Sigmoid colon (tissue), 7 donors: Measurements from ENCODE around the gene SPACA6. TPM values are rescaled to one million over a fixed set of nuclear protein-coding genes. Genes with fewer than 3 reads are reported as not detected.

Source experiments
- DNase-seq: peaks from one replicate; pipeline ENCODE4 v3.0.0-alpha.2; 2019
- H3K27ac ChIP-seq, 4 donors: fragments of 200-600 bp; sonication (generic); one replicate each; pipeline ENCODE4 v1.5.1; 2016 to 2019; ENCODE audit warnings: mild to moderate bottlenecking in 1 of 4
- H3K27me3 ChIP-seq, 3 donors: fragments of 200-600 bp; sonication (generic); one replicate each; pipeline ENCODE4 v1.5.1; 2019; ENCODE audit warnings: mild to moderate bottlenecking in 1 of 3
- H3K36me3 ChIP-seq, 4 donors: fragments of 200-600 bp; sonication (generic); one replicate each; pipeline ENCODE4 v1.5.1; 2016 to 2019
- H3K4me1 ChIP-seq, 4 donors: fragments of 200-600 bp; sonication (generic); one replicate each; pipeline ENCODE4 v1.5.1; 2017 to 2019
- H3K4me3 ChIP-seq, 4 donors: fragments of 200-600 bp; sonication (generic); one replicate each; pipeline ENCODE4 v1.5.1; 2017 to 2019; ENCODE audit warnings: mild to moderate bottlenecking in 2 of 4, moderate library complexity in 1 of 4
- H3K9me3 ChIP-seq, 4 donors: fragments of 200-600 bp in 3 of 4; sonication (generic) in 3 of 4; one replicate each; pipeline versions ENCODE4 v1.5.1 to v1.6.1; 2013 to 2019
- CTCF ChIP-seq, 4 experiments: fragments of 450-650 bp in 3 of 4; fragments of 200-600 bp in 1 of 4; IDR thresholded peaks; one replicate each; pipeline ENCODE4 v1.5.1; 2016 to 2019; ENCODE audit warnings: antibody characterized with exemption in 4 of 4, mild to moderate bottlenecking in 3 of 4, moderate library complexity in 2 of 4
- EP300 ChIP-seq, 4 donors: sonication (generic); formaldehyde crosslinking; IDR thresholded peaks; one replicate each; pipeline ENCODE4 v1.6.1; 2017; ENCODE audit warnings: antibody characterized with exemption in 4 of 4
- POLR2A ChIP-seq, 2 donors: fragments of 450-650 bp; IDR thresholded peaks; one replicate each; pipeline ENCODE4 v1.6.1; 2016; ENCODE audit warnings: antibody characterized with exemption in 2 of 2, mild to moderate bottlenecking in 2 of 2, moderate library complexity in 2 of 2
- POLR2AphosphoS5 ChIP-seq, 4 donors: sonication (generic); formaldehyde crosslinking; IDR thresholded peaks; one replicate each; pipeline ENCODE4 v1.6.1; 2017; ENCODE audit warnings: antibody characterized with exemption in 4 of 4
- WGBS, 2 donors: extraction: QIAGEN DNeasy Blood & Tissue Kit; methylation state at CpG; one replicate each; pipeline ENCODE4 v1.1.7; 2013; 5-methylcytosine and 5-hydroxymethylcytosine counted together
- intact Hi-C: fragments of 100-400 bp; cut with DNase I; formaldehyde crosslinking; loops from one replicate; pipeline ENCODE4 v1.15.1; 2023
- polyA plus RNA-seq, 3 donors: library from polyadenylated mRNA; stranded (reverse); fragments of 200-250 nt; gene quantifications; one replicate each; pipeline ENCODE4 v1.2.3, GENCODE V29; 2013
- total RNA-seq, 4 donors: library from RNA; depleted of rRNA; stranded (reverse); fragments of >200 nt; gene quantifications; one replicate each; pipeline ENCODE4 v1.1.0, GENCODE V29; 2016
- donor health status: healthy with polysubstance abuse.
- donor health status: Bipolar disorder and iron deficiency.
- donor health status: healthy.

SPACA6 gene
- total and polyA plus RNA-seq, 7 donors: 3.0 to 45.7 (median 21.4) TPM; not detected in 1

GRCh38 chr19:51695088-51695487 lies 2.0 kb downstream of the SPACA6 start:
- intact Hi-C loops: no loop called here
- no peak overlapping the region for H3K4me3 ChIP-seq
- H3K4me1 ChIP-seq: peaks cover 0 to 50% (median 35%) of the 10 kb centered on the region in 4 donors
- H3K9me3 ChIP-seq: no peaks in the 10 kb centered on the region
- H3K36me3 ChIP-seq: peaks cover 7 to 54% (median 38%) of the 10 kb centered on the region in 4 donors
- TF ChIP-seq POLR2AphosphoS5 (IDR thresholded peaks at IDR 0.05) (no peak), EP300 (IDR thresholded peaks at IDR 0.05) (no peak), POLR2A (IDR thresholded peaks at IDR 0.05) (no peak), CTCF (IDR thresholded peaks at IDR 0.05) (no peak)
- 84 to 88% methylated on average over 9 of the region's 9 CpGs for WGBS, 2 donors
- H3K27me3 ChIP-seq: no peaks in the 10 kb centered on the region
- H3K27ac ChIP-seq: no peak overlapping the region
- no peak for DNase-seq

GRCh38 chr19:51695702-51696315 lies 2.7 kb downstream of the SPACA6 start:
- intact Hi-C loops: no loop called here
- H3K4me1 ChIP-seq: peaks cover 0 to 50% (median 38%) of the 10 kb centered on the region in 4 donors
- DNase-seq: no peak
- WGBS, 2 donors: 85 to 89% methylated on average over 14 of the region's 14 CpGs
- H3K36me3 ChIP-seq: peaks cover 7 to 57% (median 38%) of the 10 kb centered on the region in 4 donors
- H3K27ac ChIP-seq: no peak overlapping the region
- no peak overlapping the region for H3K4me3 ChIP-seq
- no peaks in the 10 kb centered on the region for H3K27me3 ChIP-seq
- TF ChIP-seq POLR2A (IDR thresholded peaks at IDR 0.05) (no peak), CTCF (IDR thresholded peaks at IDR 0.05) (no peak)
- H3K9me3 ChIP-seq: no peaks in the 10 kb centered on the region

- WGBS, 2 donors: 86 to 89% methylated on average over 3 of the region's 3 CpGs
- intact Hi-C loops: no loop called here
- H3K9me3 ChIP-seq: no peaks in the 10 kb centered on the region
- no peak for DNase-seq
- peaks cover 7 to 57% (median 38%) of the 10 kb centered on the region in 4 donors for H3K36me3 ChIP-seq
- no peak overlapping the region for H3K27ac ChIP-seq
- H3K4me1 ChIP-seq: peaks cover 0 to 44% (median 34%) of the 10 kb centered on the region in 4 donors
- no peak for TF ChIP-seq POLR2AphosphoS5 (IDR thresholded peaks at IDR 0.05)
- no peak for TF ChIP-seq POLR2A (IDR thresholded peaks at IDR 0.05)
- no peak for TF ChIP-seq EP300 (IDR thresholded peaks at IDR 0.05)
- no peak for TF ChIP-seq CTCF (IDR thresholded peaks at IDR 0.05)
- H3K27me3 ChIP-seq: no peaks in the 10 kb centered on the region
- H3K4me3 ChIP-seq: no peak overlapping the region
Measured at GRCh38 chr19:51696606-51697005, 3.5 kb downstream of the SPACA6 start.

GRCh38 chr19:51697169-51697776 lies 4.1 kb downstream of the SPACA6 start:
- H3K36me3 ChIP-seq: peaks cover 7 to 57% (median 38%) of the 10 kb centered on the region in 4 donors
- no peak for DNase-seq
- 83 to 87% methylated on average over 9 of the region's 9 CpGs for WGBS, 2 donors

More at GRCh38 chr19:51697169-51697776, 4.1 kb downstream of the SPACA6 start:
- no peak overlapping the region for H3K27ac ChIP-seq
- H3K4me1 ChIP-seq: peaks cover 0 to 43% (median 32%) of the 10 kb centered on the region in 4 donors
- intact Hi-C loops: no loop called here
- H3K9me3 ChIP-seq: no peaks in the 10 kb centered on the region
- TF ChIP-seq POLR2AphosphoS5 (IDR thresholded peaks at IDR 0.05) (no peak), EP300 (IDR thresholded peaks at IDR 0.05) (no peak), POLR2A (IDR thresholded peaks at IDR 0.05) (no peak), CTCF (IDR thresholded peaks at IDR 0.05) (no peak)
- H3K4me3 ChIP-seq: no peak overlapping the region
- H3K27me3 ChIP-seq: no peaks in the 10 kb centered on the region
